Neural progenitor cell (in vitro differentiated cells): Measurements from ENCODE around the gene STIL.

ENCODE experiments used
- EZH2phosphoT487 ChIP-seq: fragments of 200-600 bp; sonication (generic); IDR thresholded peaks from 2 replicates; pipeline ENCODE4 v1.6.1; 2017; ENCODE audit warnings: antibody characterized with exemption
- TF ChIP-seq, protein P1 (sequence below): fragments of 200-600 bp; sonication (generic); IDR thresholded peaks from 2 replicates; pipeline ENCODE4 v1.5.1; 2017; ENCODE audit warnings: antibody characterized with exemption, mild to moderate bottlenecking

DNA sequence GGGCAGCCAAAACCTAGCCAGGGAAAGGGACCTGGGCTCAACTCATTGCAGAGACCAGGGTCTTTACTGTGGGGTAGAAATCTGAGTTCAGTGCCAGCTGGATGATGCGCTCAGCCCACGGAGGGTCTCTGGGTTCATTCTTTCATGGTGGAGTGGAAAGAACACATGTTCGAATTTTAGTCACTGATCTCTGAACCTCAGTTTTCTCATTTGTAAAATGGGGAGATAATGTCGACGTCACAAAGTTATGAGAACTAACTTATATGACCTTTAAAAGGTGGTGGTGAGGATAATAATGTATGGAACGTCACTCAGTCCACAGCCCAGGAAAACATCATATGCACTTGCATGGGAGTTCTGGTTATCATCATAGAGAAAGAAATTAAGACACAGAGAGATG, 80.8 kb downstream of the STIL start:
- no peak for TF ChIP-seq EZH2phosphoT487
- TF ChIP-seq, protein P1, sequence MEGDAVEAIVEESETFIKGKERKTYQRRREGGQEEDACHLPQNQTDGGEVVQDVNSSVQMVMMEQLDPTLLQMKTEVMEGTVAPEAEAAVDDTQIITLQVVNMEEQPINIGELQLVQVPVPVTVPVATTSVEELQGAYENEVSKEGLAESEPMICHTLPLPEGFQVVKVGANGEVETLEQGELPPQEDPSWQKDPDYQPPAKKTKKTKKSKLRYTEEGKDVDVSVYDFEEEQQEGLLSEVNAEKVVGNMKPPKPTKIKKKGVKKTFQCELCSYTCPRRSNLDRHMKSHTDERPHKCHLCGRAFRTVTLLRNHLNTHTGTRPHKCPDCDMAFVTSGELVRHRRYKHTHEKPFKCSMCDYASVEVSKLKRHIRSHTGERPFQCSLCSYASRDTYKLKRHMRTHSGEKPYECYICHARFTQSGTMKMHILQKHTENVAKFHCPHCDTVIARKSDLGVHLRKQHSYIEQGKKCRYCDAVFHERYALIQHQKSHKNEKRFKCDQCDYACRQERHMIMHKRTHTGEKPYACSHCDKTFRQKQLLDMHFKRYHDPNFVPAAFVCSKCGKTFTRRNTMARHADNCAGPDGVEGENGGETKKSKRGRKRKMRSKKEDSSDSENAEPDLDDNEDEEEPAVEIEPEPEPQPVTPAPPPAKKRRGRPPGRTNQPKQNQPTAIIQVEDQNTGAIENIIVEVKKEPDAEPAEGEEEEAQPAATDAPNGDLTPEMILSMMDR: no peak
